IPS-20b (cell line): ENCODE results near the gene ICA1L.

Experiments used
- H3K27ac ChIP-seq: one replicate; pipeline ENCODE4 v1.5.1; 2013; ENCODE audit warnings: low read length
- H3K27me3 ChIP-seq: 2 replicates; pipeline ENCODE4 v1.6.1; 2013; ENCODE audit warnings: mild to moderate bottlenecking, low read length, inconsistent platforms; ENCODE audit not compliant: insufficient read depth
- H3K36me3 ChIP-seq: 2 replicates; pipeline ENCODE4 v1.6.1; 2013; ENCODE audit warnings: low read depth, mild to moderate bottlenecking, inconsistent platforms, low read length, moderate library complexity; ENCODE audit not compliant: insufficient read depth
- H3K4me1 ChIP-seq: 2 replicates; pipeline ENCODE4 v1.6.1; 2013; ENCODE audit warnings: mild to moderate bottlenecking, control low read depth, inconsistent platforms, low read length, moderate library complexity; ENCODE audit not compliant: insufficient read depth
- H3K4me3 ChIP-seq: 2 replicates; pipeline ENCODE4 v1.5.1; 2013; ENCODE audit warnings: mild to moderate bottlenecking, low read length, inconsistent platforms
- H3K9ac ChIP-seq: 2 replicates; pipeline ENCODE4 v1.6.1; 2013; ENCODE audit warnings: low read depth, mild to moderate bottlenecking, inconsistent platforms, low read length, moderate library complexity
- H3K9me3 ChIP-seq: 2 replicates; pipeline ENCODE4 v1.6.1; 2013; ENCODE audit warnings: mild to moderate bottlenecking, low read depth, low read length, inconsistent platforms; ENCODE audit not compliant: insufficient read depth

ICA1L gene

DNA sequence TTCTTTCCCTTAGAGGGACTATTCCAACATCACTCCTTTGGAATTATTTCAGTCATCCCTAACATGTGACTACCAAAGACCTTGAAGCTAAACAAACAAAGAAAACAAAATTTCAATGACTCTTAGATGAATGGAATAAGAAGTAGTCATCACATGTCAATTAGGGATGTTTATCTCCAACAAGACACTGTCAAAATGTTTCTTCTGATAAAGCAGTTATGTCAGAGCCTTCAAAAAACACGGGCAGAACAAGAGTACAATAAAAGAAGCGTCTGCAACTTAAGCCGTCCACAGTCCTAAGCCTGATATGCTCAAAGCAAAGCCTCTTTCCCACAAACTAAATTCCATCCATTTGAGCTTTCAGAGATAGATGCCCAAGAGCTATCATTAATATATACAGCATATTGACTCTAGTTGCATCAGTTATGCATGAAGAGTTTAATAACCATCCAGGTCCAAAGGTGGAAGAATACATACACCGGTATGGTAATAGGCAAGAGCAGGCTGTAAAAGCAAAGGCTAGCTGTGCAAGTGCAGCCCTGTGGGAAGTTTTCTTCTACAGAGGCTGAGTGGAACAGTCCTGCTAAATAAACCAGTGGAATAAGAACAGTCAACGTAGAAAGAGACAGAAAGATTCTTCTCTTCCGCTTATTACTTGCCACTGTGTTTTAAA lies 98.1 kb downstream of the ICA1L start:
- no peak overlapping the region for H3K27ac ChIP-seq

DNA sequence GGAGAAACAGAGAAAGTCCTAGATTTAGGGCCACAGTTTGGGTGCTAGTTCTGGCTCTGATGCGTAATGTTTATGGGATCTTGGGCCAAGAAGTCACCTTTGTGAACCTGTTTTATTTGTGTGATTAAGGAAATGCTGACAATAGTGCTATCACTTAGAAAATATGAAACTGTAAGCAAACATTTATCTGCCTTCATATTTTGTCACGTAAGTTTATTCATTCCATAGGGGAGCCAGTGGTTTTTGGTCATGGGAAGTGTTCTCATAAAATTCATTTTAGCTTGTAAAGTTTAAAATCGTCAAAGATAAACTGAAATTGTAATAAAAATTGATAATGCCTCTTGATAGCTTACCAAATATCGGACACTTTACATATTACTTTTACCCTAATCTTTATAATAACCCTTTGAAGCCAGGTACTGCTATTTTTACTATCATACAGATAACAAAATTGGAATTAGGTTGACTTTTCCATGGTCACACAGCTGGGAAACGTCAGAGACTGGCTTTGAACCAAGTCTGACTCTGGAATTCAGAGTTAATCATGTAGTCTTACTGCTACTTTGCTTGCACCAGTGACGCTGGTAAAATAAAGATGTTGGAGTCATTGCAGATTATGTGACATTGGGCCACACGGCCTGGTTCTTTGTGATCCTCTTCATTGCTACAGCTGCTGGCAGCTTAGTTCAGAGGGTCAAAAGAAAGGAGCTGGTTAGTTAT lies 99.7 kb downstream of the ICA1L start:
- no peak overlapping the region for H3K4me3 ChIP-seq
- H3K9me3 ChIP-seq, result no peaks in the 10 kb centered on the region
- peaks cover 11% of the 10 kb centered on the region; the same call in 1 of the 2 replicates for H3K4me1 ChIP-seq
- H3K36me3 ChIP-seq, result peaks cover 14% of the 10 kb centered on the region; the same call in 1 of the 2 replicates
- H3K9ac ChIP-seq, result no peak overlapping the region
- no peak overlapping the region for H3K27ac ChIP-seq
- no peaks in the 10 kb centered on the region for H3K27me3 ChIP-seq

More for the DNA sequence above, 98.1 kb downstream of the ICA1L start:
- Histone ChIP-seq H3K9me3 (no peaks in the 10 kb centered on the region), H3K4me3 (no peak overlapping the region), H3K27me3 (no peaks in the 10 kb centered on the region), H3K36me3 (peaks cover 20% of the 10 kb centered on the region; the same call in 1 of the 2 replicates), H3K4me1 (peaks cover 5% of the 10 kb centered on the region; the same call in 1 of the 2 replicates), H3K9ac (no peak overlapping the region)

DNA sequence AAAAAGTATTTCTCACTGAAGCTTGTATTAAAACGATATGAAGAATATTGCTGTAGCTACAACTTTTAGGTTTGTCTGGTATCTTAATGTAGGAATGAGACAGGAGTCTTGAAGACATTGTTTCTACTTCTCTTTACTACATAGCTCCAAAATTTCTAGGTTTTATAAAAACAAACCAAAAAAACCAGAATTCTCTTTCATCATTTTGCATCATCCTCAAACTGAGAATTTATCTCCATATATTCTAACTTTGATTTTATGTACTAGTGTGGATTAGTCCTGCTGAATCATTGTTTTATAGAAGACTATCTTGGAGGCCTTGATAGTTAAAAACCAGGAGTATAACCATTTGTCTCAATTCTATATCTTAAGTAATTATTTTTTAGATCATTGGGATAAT lies 100.2 kb downstream of the ICA1L start:
- Histone ChIP-seq H3K9me3 (no peaks in the 10 kb centered on the region), H3K9ac (no peak overlapping the region), H3K4me3 (no peak overlapping the region), H3K4me1 (peaks cover 11% of the 10 kb centered on the region; the same call in 1 of the 2 replicates), H3K36me3 (peaks cover 17% of the 10 kb centered on the region; the same call in 1 of the 2 replicates), H3K27ac (no peak overlapping the region), H3K27me3 (no peaks in the 10 kb centered on the region)

DNA sequence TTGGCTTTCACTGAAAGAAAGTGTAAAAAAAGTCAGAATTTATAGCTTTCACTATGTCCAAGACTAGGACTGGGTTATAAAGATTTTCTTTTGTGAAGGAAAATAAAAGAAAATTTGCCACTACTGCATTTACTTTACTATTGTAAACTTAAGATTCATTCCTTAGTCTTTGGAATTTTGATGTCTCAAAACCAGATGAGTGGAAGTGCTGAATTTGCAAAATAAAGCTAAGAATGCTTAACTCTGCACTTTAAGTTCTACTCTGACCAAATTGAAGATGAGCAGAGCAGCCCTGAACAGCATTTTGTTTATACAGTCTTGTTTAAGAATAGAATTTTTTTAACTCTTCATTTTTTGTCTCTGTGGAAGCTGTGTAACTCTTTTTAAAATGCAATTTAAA lies 102.4 kb downstream of the ICA1L start:
- Histone ChIP-seq H3K27me3 (no peaks in the 10 kb centered on the region), H3K27ac (no peak overlapping the region), H3K4me1 (peaks cover 11% of the 10 kb centered on the region; the same call in 1 of the 2 replicates), H3K9me3 (no peaks in the 10 kb centered on the region), H3K4me3 (no peak overlapping the region), H3K36me3 (peaks cover 24% of the 10 kb centered on the region), H3K9ac (0 out of 2 replicates have a peak overlapping the region, but pooled peaks have one; percentile 8)

DNA sequence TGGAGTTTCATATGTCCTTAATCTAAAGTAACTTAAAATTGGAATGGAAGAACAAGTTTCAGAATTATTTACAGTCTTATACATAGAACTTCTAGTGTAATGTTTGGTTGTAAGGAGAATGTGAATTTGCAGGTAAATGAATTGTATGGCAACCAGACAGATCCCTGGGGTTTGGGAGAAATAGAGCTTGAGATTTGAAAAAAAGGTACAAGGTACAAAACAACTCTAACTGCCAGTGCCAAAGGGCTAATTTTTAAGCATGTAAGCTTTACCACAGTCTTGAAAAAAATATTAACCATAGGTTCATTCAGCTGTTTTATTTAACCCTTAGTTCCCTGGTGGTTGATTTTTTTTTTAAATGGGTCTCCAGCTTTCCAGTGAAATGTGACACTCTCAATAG lies 103.3 kb downstream of the ICA1L start:
- Histone ChIP-seq H3K27me3 (no peaks in the 10 kb centered on the region), H3K27ac (no peak overlapping the region), H3K9me3 (no peaks in the 10 kb centered on the region), H3K36me3 (peaks cover 24% of the 10 kb centered on the region), H3K4me1 (peaks cover 11% of the 10 kb centered on the region; the same call in 1 of the 2 replicates), H3K4me3 (no peak overlapping the region), H3K9ac (no peak overlapping the region)

DNA sequence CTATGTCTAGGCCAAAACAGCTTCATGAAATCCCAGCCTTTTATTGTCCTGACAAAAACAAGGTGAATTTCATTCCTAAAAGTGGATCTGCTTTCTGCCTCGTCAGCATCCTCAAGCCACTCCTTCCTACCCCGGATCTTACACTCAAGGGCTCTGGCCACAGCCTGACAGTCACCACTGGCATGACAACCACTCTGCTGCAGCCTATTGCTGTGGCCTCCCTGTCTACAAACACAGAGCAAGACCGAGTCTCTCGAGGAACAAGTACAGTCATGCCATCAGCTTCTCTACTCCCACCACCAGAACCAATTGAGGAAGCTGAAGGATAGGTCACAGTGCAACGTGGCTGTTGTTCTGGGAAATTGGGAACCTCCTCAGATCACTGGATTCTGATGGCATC lies 106.1 kb downstream of the ICA1L start:
- Histone ChIP-seq H3K9ac (no peak overlapping the region), H3K27me3 (no peaks in the 10 kb centered on the region), H3K4me1 (peaks cover 11% of the 10 kb centered on the region; the same call in 1 of the 2 replicates), H3K9me3 (no peaks in the 10 kb centered on the region), H3K27ac (no peak overlapping the region), H3K36me3 (peaks cover 34% of the 10 kb centered on the region), H3K4me3 (no peak overlapping the region)

DNA sequence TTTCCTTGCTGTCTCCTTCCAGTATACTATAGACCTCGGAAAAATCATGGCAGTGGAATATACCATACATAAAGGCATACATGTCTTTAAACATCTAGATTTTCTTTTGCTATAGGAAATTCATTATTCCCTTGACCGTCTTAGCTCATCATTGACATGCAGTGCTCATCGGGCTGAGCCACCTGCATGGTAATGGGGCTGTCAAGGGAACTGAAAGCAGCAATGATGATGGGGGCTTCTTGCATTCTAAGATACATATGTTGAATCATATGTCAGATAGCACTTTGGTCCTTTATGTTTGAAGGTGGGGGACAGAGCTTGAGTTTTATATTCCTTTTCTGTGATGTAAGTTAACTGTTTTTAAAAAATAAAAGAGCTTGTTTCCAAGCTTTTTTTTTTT lies 106.6 kb downstream of the ICA1L start:
- no peaks in the 10 kb centered on the region for H3K9me3 ChIP-seq
- H3K27me3 ChIP-seq, result no peaks in the 10 kb centered on the region
- no peak overlapping the region for H3K9ac ChIP-seq
- H3K27ac ChIP-seq, result no peak overlapping the region
- H3K4me3 ChIP-seq, result no peak overlapping the region
- peaks cover 11% of the 10 kb centered on the region; the same call in 1 of the 2 replicates for H3K4me1 ChIP-seq
- peaks cover 37% of the 10 kb centered on the region for H3K36me3 ChIP-seq

DNA sequence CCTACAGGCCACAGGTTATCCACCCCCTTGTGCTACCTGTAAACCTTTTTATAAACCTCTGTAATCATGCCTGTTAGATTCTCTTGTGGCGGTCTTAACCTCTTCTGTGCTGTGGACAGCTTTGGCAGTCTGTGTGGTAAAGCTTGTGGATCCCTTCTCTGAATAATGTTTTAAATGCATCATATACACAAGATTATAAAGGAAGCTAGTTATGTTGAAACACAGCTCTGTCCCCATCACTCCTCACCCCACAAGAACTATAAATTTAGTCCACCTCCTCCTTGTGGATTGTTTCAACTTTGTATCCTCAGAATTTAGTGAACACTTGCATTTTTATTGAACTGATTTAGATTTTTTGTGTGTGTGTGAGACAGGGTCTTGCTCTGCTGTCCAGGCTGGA lies 107.7 kb downstream of the ICA1L start:
- H3K9me3 ChIP-seq, result no peaks in the 10 kb centered on the region
- H3K36me3 ChIP-seq, result peaks cover 42% of the 10 kb centered on the region
- peaks cover 7% of the 10 kb centered on the region; the same call in 1 of the 2 replicates for H3K4me1 ChIP-seq
- H3K27me3 ChIP-seq, result no peaks in the 10 kb centered on the region
- no peak overlapping the region for H3K9ac ChIP-seq
- H3K4me3 ChIP-seq, result no peak overlapping the region
- H3K27ac ChIP-seq, result no peak overlapping the region

DNA sequence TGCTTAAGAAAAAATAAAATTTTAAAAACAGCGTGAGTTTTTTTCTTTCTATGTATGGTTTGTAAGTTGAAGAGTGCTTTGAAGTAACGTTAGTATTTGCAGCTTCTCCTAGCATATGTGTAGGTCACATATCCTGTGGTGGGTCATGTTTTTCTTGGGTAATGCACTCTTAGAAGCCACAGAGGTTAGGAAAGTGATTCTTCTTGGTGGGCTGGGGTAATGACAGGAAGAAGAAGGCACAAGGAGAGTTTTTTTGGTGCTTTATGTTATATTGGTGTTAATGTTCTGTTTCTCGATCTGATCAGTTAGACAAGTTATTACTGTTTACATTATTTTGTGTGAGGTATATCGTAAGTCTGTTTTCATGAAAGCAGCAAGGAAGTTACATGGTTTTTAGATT lies 109.0 kb downstream of the ICA1L start:
- Histone ChIP-seq H3K4me3 (no peak overlapping the region), H3K27me3 (no peaks in the 10 kb centered on the region), H3K36me3 (peaks cover 56% of the 10 kb centered on the region), H3K27ac (no peak overlapping the region), H3K4me1 (no peaks in the 10 kb centered on the region), H3K9ac (no peak overlapping the region), H3K9me3 (no peaks in the 10 kb centered on the region)

DNA sequence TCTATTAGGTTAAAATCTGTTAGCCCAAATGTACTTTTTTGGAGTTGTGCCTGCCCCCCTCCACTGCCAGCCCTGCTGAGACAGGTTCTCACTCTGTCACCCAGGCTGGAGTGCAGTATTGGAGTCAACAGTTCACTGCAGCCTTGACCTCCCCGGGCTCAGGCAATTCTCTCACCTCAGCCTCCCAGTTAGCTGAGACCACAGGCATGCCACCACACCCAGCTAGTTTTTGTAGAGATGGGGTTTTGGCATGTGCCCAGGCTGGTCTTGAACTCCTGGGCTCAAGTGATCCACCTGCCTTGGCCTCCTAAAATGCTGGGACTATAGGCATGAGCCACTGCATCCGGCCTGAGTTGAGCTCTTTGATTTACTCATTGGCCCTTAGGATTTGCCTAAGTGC lies 110.7 kb downstream of the ICA1L start:
- no peaks in the 10 kb centered on the region for H3K4me1 ChIP-seq
- H3K4me3 ChIP-seq, result no peak overlapping the region
- H3K27ac ChIP-seq, result no peak overlapping the region
- no peaks in the 10 kb centered on the region for H3K9me3 ChIP-seq
- no peaks in the 10 kb centered on the region for H3K27me3 ChIP-seq
- peaks cover 62% of the 10 kb centered on the region for H3K36me3 ChIP-seq
- H3K9ac ChIP-seq, result no peak overlapping the region

DNA sequence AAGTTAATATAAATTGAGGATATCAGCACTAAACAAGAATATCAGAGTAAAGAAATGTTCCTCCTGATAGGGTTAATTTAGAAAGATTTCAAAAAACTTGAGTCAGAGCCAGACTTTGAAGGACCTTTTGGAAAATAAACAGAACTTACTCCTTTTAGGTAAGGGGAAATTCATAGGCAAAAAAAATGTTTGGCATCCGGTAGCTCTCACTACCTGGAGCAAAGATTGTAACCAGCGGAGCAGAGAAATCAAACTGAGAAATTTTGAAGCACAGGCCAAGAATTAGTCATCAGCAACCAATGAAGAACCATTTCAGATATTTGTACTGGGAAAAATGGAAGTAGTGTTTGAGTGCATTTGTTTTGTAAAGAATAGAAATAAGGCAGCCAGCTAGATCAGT lies 113.0 kb downstream of the ICA1L start:
- Histone ChIP-seq H3K36me3 (peaks cover 54% of the 10 kb centered on the region), H3K27me3 (no peaks in the 10 kb centered on the region), H3K4me1 (no peaks in the 10 kb centered on the region), H3K27ac (no peak overlapping the region), H3K4me3 (no peak overlapping the region), H3K9me3 (no peaks in the 10 kb centered on the region), H3K9ac (no peak overlapping the region)

DNA sequence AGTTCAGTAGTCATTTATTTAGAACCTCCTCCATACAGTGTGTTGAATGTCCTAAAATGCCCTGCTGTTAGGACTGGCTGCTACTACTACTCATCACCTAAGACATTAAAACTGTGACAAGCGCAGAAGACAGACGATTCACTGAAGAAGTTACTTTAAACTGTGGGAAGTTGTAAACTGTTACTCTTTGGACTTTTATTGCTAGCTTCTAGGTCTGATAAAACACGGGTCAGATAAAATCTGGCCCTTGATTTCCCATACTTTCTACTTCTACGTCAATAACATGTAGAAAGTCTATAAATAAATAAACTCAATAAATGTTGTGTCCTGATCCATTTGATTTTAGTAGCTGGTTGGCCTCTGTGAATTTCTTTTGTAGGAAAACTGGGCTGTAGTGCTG lies 113.4 kb downstream of the ICA1L start:
- H3K27me3 ChIP-seq, result no peaks in the 10 kb centered on the region
- no peaks in the 10 kb centered on the region for H3K9me3 ChIP-seq
- H3K4me1 ChIP-seq, result no peaks in the 10 kb centered on the region
- peaks cover 54% of the 10 kb centered on the region for H3K36me3 ChIP-seq
- H3K4me3 ChIP-seq, result no peak overlapping the region
- no peak overlapping the region for H3K9ac ChIP-seq
- H3K27ac ChIP-seq, result no peak overlapping the region
